Measurements from ENCODE around the gene ADGRV1.
A peak's percentile ranks its signal among the peaks of the same experiment; 100 is the strongest.
"Not testable (repeated sequence)": the region's sequence is repeated elsewhere in the genome, so short reads cannot be mapped to it uniquely, and the experiment has no call there.

Gene ADGRV1

GRCh38 chr5:90810211-90810610 lies 251.6 kb downstream of the ADGRV1 start:
- no peak for DNase-seq (ENCODE audit: low read depth)

GRCh38 chr5:90813392-90813791 lies 254.8 kb downstream of the ADGRV1 start:
- no peak for DNase-seq (ENCODE audit: low read depth)

- DNase-seq (ENCODE audit: low read depth): not testable (repeated sequence)
Measured at GRCh38 chr5:90822062-90822461, 263.5 kb downstream of the ADGRV1 start.

- no peak for DNase-seq (ENCODE audit: low read depth)
Measured at GRCh38 chr5:90824436-90824835, 265.8 kb downstream of the ADGRV1 start.

- no peak for DNase-seq (ENCODE audit: low read depth)
Measured at GRCh38 chr5:90830058-90830457, 271.5 kb downstream of the ADGRV1 start.

- no peak for DNase-seq (ENCODE audit: low read depth)
Measured at GRCh38 chr5:90833753-90834152, 275.2 kb downstream of the ADGRV1 start.

GRCh38 chr5:90834711-90835110 lies 276.1 kb downstream of the ADGRV1 start:
- DNase-seq (ENCODE audit: low read depth): no peak

GRCh38 chr5:90843443-90843842 lies 284.8 kb downstream of the ADGRV1 start:
- no peak for DNase-seq (ENCODE audit: low read depth)

- DNase-seq (ENCODE audit: low read depth): no peak
Measured at GRCh38 chr5:90844931-90845330, 286.3 kb downstream of the ADGRV1 start.

- DNase-seq (ENCODE audit: low read depth): no peak
Measured at GRCh38 chr5:90845723-90846554, 287.3 kb downstream of the ADGRV1 start.

- DNase-seq (ENCODE audit: low read depth): not testable (repeated sequence)
Measured at GRCh38 chr5:90847606-90848005, 289.0 kb downstream of the ADGRV1 start.

GRCh38 chr5:90849939-90850338 lies 291.3 kb downstream of the ADGRV1 start:
- no peak for DNase-seq (ENCODE audit: low read depth)

- no peak for DNase-seq (ENCODE audit: low read depth)
Measured at GRCh38 chr5:90852531-90852930, 293.9 kb downstream of the ADGRV1 start.

GRCh38 chr5:90853750-90854149 lies 295.2 kb downstream of the ADGRV1 start:
- DNase-seq (ENCODE audit: low read depth): no peak

GRCh38 chr5:90854169-90854568 lies 295.6 kb downstream of the ADGRV1 start:
- DNase-seq (ENCODE audit: low read depth): no peak

- DNase-seq (ENCODE audit: low read depth): no peak
Measured at GRCh38 chr5:90855296-90856010, 296.9 kb downstream of the ADGRV1 start.

- DNase-seq (ENCODE audit: low read depth): no peak
Measured at GRCh38 chr5:90861843-90862586, 303.4 kb downstream of the ADGRV1 start.

GRCh38 chr5:90865180-90865579 lies 306.6 kb downstream of the ADGRV1 start:
- no peak for DNase-seq (ENCODE audit: low read depth)

GRCh38 chr5:90866333-90866732 lies 307.7 kb downstream of the ADGRV1 start:
- no peak for DNase-seq (ENCODE audit: low read depth)

GRCh38 chr5:90866915-90867731 lies 308.5 kb downstream of the ADGRV1 start:
- peak; percentile 57 for DNase-seq (ENCODE audit: low read depth)

GRCh38 chr5:90868799-90869198 lies 310.2 kb downstream of the ADGRV1 start:
- DNase-seq (ENCODE audit: low read depth): no peak

Measured in HS-5 (cell line).